ENCODE data around the gene CEP55. TPM values are rescaled to one million over a fixed set of nuclear protein-coding genes. Genes with fewer than 3 reads are reported as not detected.
"Not testable (repeated sequence)": the region's sequence is repeated elsewhere in the genome, so short reads cannot be mapped to it uniquely, and the experiment has no call there.

CEP55 gene
- total and polyA plus RNA-seq, 2 donors: 6.4 to 28.7 TPM

GRCh38 chr10:93465806-93466675 is 30.4 kb upstream of the CEP55 start:
- Histone ChIP-seq H3K9me3 (ENCODE audit: control insufficient read depth in 2 of 2, insufficient read depth in 1 of 2, low read length in 1 of 2) (no peaks in the 10 kb centered on the region), H3K36me3 (ENCODE audit: control insufficient read depth in 2 of 2, insufficient read depth in 2 of 2, low read length in 1 of 2) (no peaks in the 10 kb centered on the region), H3K4me1 (ENCODE audit: control insufficient read depth in 2 of 2, insufficient read depth in 2 of 2, low read length in 2 of 2) (peaks cover 0 to 4% of the 10 kb centered on the region in 2 donors), H3K27ac (ENCODE audit: low read depth in 1 of 2, low read length in 1 of 2) (peak overlapping the region; percentile 74 to 80), H3K27me3 (ENCODE audit: control insufficient read depth in 2 of 2, insufficient read depth in 1 of 2, low read length in 1 of 2) (no peaks in the 10 kb centered on the region), H3K4me3 (ENCODE audit: low read length in 2 of 2) (no peak overlapping the region)
- 81% methylated on average over 8 of the region's 8 CpGs for WGBS
- DNase-seq (ENCODE audit: low read depth in 6 of 9, low spot score in 9 of 9): peak in 1 of 9 donors; percentile 30

DNA sequence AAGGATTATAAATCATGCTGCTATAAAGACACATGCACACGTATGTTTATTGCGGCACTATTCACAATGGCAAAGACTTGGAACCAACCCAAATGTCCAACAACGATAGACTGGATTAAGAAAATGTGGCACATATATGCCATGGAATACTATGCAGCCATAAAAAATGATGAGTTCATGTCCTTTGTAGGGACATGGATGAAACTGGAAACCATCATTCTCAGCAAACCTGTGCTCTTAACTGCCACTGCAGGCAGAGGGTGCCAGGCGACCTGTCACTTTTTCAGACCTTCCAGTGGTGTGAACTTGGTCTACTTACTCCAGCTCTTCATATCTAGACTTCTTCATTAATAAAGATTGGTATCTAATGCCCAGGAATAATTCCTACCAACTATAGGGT is 28.8 kb upstream of the CEP55 start:
- H3K4me3 ChIP-seq (ENCODE audit: low read length in 2 of 2); H3K27me3 ChIP-seq (ENCODE audit: control insufficient read depth in 2 of 2, insufficient read depth in 1 of 2, low read length in 1 of 2); H3K36me3 ChIP-seq (ENCODE audit: control insufficient read depth in 2 of 2, insufficient read depth in 2 of 2, low read length in 1 of 2); DNase-seq (ENCODE audit: low read depth in 6 of 9, low spot score in 9 of 9); H3K4me1 ChIP-seq (ENCODE audit: control insufficient read depth in 2 of 2, insufficient read depth in 2 of 2, low read length in 2 of 2); H3K27ac ChIP-seq (ENCODE audit: low read depth in 1 of 2, low read length in 1 of 2); H3K9me3 ChIP-seq (ENCODE audit: control insufficient read depth in 2 of 2, insufficient read depth in 1 of 2, low read length in 1 of 2): not testable (repeated sequence)
- 93% methylated on average over 2 of the region's 4 CpGs for WGBS

- DNase-seq (ENCODE audit: low read depth in 6 of 9, low spot score in 9 of 9): no peak
- 86% methylated on average over 10 of the region's 10 CpGs for WGBS
- no peak overlapping the region for H3K4me3 ChIP-seq (ENCODE audit: low read length in 2 of 2)
- no peaks in the 10 kb centered on the region for H3K9me3 ChIP-seq (ENCODE audit: control insufficient read depth in 2 of 2, insufficient read depth in 1 of 2, low read length in 1 of 2)
- H3K27ac ChIP-seq (ENCODE audit: low read depth in 1 of 2, low read length in 1 of 2): peak overlapping the region in 1 of 2 donors; percentile 49
- H3K4me1 ChIP-seq (ENCODE audit: control insufficient read depth in 2 of 2, insufficient read depth in 2 of 2, low read length in 2 of 2): peaks cover 0 to 4% of the 10 kb centered on the region in 2 donors
- H3K36me3 ChIP-seq (ENCODE audit: control insufficient read depth in 2 of 2, insufficient read depth in 2 of 2, low read length in 1 of 2): no peaks in the 10 kb centered on the region
- no peaks in the 10 kb centered on the region for H3K27me3 ChIP-seq (ENCODE audit: control insufficient read depth in 2 of 2, insufficient read depth in 1 of 2, low read length in 1 of 2)
Measured at GRCh38 chr10:93468461-93469213, 27.8 kb upstream of the CEP55 start.

- Histone ChIP-seq H3K9me3 (ENCODE audit: control insufficient read depth in 2 of 2, insufficient read depth in 1 of 2, low read length in 1 of 2) (no peaks in the 10 kb centered on the region), H3K27me3 (ENCODE audit: control insufficient read depth in 2 of 2, insufficient read depth in 1 of 2, low read length in 1 of 2) (no peaks in the 10 kb centered on the region), H3K36me3 (ENCODE audit: control insufficient read depth in 2 of 2, insufficient read depth in 2 of 2, low read length in 1 of 2) (no peaks in the 10 kb centered on the region), H3K4me3 (ENCODE audit: low read length in 2 of 2) (no peak overlapping the region), H3K4me1 (ENCODE audit: control insufficient read depth in 2 of 2, insufficient read depth in 2 of 2, low read length in 2 of 2) (peaks cover 0 to 4% of the 10 kb centered on the region in 2 donors), H3K27ac (ENCODE audit: low read depth in 1 of 2, low read length in 1 of 2) (peak overlapping the region in 1 of 2 donors; percentile 46)
- 96% methylated on average over 3 of the region's 3 CpGs for WGBS
- no peak for DNase-seq (ENCODE audit: low read depth in 6 of 9, low spot score in 9 of 9)
Measured at GRCh38 chr10:93469454-93469853, 27.0 kb upstream of the CEP55 start.

DNA sequence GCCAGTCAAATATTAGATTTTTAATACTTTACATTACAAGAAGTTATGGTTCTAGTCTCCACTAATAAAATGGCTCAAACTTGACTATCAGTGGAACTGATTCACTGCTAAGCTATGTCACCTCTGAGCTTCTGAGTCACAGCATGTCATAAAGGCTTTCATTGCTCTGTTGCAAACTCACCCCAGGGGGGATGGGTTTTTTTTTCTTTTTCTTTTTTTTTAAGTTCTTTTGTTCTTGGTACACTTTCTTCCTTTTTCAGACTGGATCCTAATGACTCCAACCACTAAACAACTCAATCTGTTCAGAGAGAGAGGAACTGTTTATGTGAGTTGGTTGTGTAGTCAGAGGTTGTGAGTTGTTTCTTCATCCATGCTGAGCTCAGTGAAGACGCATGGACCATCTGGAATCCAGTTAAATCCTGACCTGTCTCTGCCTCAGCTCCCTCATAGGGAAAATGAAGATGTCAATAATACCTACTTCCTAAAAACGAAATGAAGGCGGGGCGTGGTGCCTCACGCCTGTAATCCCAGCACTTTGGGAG is 25.2 kb upstream of the CEP55 start:
- no peaks in the 10 kb centered on the region for H3K27me3 ChIP-seq (ENCODE audit: control insufficient read depth in 2 of 2, insufficient read depth in 1 of 2, low read length in 1 of 2)
- peaks cover 0 to 4% of the 10 kb centered on the region in 2 donors for H3K4me1 ChIP-seq (ENCODE audit: control insufficient read depth in 2 of 2, insufficient read depth in 2 of 2, low read length in 2 of 2)
- no peak overlapping the region for H3K4me3 ChIP-seq (ENCODE audit: low read length in 2 of 2)
- no peak overlapping the region for H3K27ac ChIP-seq (ENCODE audit: low read depth in 1 of 2, low read length in 1 of 2)
- 97% methylated on average over 5 of the region's 5 CpGs for WGBS
- DNase-seq (ENCODE audit: low read depth in 6 of 9, low spot score in 9 of 9): no peak
- H3K9me3 ChIP-seq (ENCODE audit: control insufficient read depth in 2 of 2, insufficient read depth in 1 of 2, low read length in 1 of 2): no peaks in the 10 kb centered on the region
- no peaks in the 10 kb centered on the region for H3K36me3 ChIP-seq (ENCODE audit: control insufficient read depth in 2 of 2, insufficient read depth in 2 of 2, low read length in 1 of 2)

- Histone ChIP-seq H3K9me3 (ENCODE audit: control insufficient read depth in 2 of 2, insufficient read depth in 1 of 2, low read length in 1 of 2) (no peaks in the 10 kb centered on the region), H3K36me3 (ENCODE audit: control insufficient read depth in 2 of 2, insufficient read depth in 2 of 2, low read length in 1 of 2) (no peaks in the 10 kb centered on the region), H3K27ac (ENCODE audit: low read depth in 1 of 2, low read length in 1 of 2) (no peak overlapping the region), H3K27me3 (ENCODE audit: control insufficient read depth in 2 of 2, insufficient read depth in 1 of 2, low read length in 1 of 2) (no peaks in the 10 kb centered on the region), H3K4me1 (ENCODE audit: control insufficient read depth in 2 of 2, insufficient read depth in 2 of 2, low read length in 2 of 2) (no peaks in the 10 kb centered on the region), H3K4me3 (ENCODE audit: low read length in 2 of 2) (no peak overlapping the region)
- no peak for DNase-seq (ENCODE audit: low read depth in 6 of 9, low spot score in 9 of 9)
- WGBS: 94% methylated on average over 2 of the region's 2 CpGs
Measured at GRCh38 chr10:93473161-93473560, 23.3 kb upstream of the CEP55 start.

GRCh38 chr10:93473804-93474472 is 22.5 kb upstream of the CEP55 start:
- no peaks in the 10 kb centered on the region for H3K4me1 ChIP-seq (ENCODE audit: control insufficient read depth in 2 of 2, insufficient read depth in 2 of 2, low read length in 2 of 2)
- no peak for DNase-seq (ENCODE audit: low read depth in 6 of 9, low spot score in 9 of 9)
- no peak overlapping the region for H3K27ac ChIP-seq (ENCODE audit: low read depth in 1 of 2, low read length in 1 of 2)

DNA sequence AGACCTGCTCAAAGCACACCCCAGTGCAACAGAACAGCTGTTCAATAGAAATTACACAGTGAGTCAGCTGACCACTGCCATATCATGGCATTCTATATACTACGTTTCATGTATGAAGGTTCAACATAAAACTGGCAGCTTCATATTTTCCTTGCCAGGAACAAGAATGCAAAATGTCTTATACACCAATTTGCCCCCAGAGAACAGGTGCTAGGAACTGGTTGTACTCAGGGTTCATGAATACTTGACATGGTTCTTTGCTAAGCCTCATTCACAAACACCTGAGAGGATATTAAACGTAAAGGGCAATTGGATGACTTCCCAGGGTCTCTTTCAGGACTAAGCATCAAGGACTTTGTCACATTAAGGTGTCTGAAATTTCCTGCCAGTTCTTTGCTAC is 21.2 kb upstream of the CEP55 start:
- Histone ChIP-seq H3K4me1 (ENCODE audit: control insufficient read depth in 2 of 2, insufficient read depth in 2 of 2, low read length in 2 of 2) (no peaks in the 10 kb centered on the region), H3K27me3 (ENCODE audit: control insufficient read depth in 2 of 2, insufficient read depth in 1 of 2, low read length in 1 of 2) (peaks cover 0 to 2% of the 10 kb centered on the region in 2 donors), H3K9me3 (ENCODE audit: control insufficient read depth in 2 of 2, insufficient read depth in 1 of 2, low read length in 1 of 2) (no peaks in the 10 kb centered on the region), H3K27ac (ENCODE audit: low read depth in 1 of 2, low read length in 1 of 2) (no peak overlapping the region), H3K4me3 (ENCODE audit: low read length in 2 of 2) (no peak overlapping the region), H3K36me3 (ENCODE audit: control insufficient read depth in 2 of 2, insufficient read depth in 2 of 2, low read length in 1 of 2) (no peaks in the 10 kb centered on the region)
- 94% methylated on average over 2 of the region's 2 CpGs for WGBS
- no peak for DNase-seq (ENCODE audit: low read depth in 6 of 9, low spot score in 9 of 9)

More at GRCh38 chr10:93473804-93474472, 22.5 kb upstream of the CEP55 start:
- no peaks in the 10 kb centered on the region for H3K9me3 ChIP-seq (ENCODE audit: control insufficient read depth in 2 of 2, insufficient read depth in 1 of 2, low read length in 1 of 2)
- no peak overlapping the region for H3K4me3 ChIP-seq (ENCODE audit: low read length in 2 of 2)
- H3K27me3 ChIP-seq (ENCODE audit: control insufficient read depth in 2 of 2, insufficient read depth in 1 of 2, low read length in 1 of 2): no peaks in the 10 kb centered on the region
- WGBS: 89% methylated on average over 7 of the region's 7 CpGs
- no peaks in the 10 kb centered on the region for H3K36me3 ChIP-seq (ENCODE audit: control insufficient read depth in 2 of 2, insufficient read depth in 2 of 2, low read length in 1 of 2)

Measured in thymus (tissue), 11 donors.